SK-N-SH (cell line): ENCODE data around the gene MCAM. TPM values are rescaled to one million over a fixed set of nuclear protein-coding genes. Genes with fewer than 3 reads are reported as not detected.

Source experiments
- CTCF ChIA-PET: fragments of 300-600, 350-600 bp; formaldehyde crosslinking; extraction: SDS; loops from one replicate; lab custom pipeline; 2021; lab: Yijun Ruan, JAX
- POLR2A ChIA-PET: fragments of 350-600 bp; sonication (Branson Sonifier 250); formaldehyde crosslinking; extraction: SDS; loops from one replicate; lab custom pipeline; 2020; ENCODE audit warnings: antibody characterized with exemption, inconsistent platforms; lab: Yijun Ruan, JAX
- DNase-seq: peaks from one replicate; pipeline ENCODE4 v3.0.0; 2012
- H2AFZ ChIP-seq: fragments of 200-600 bp; sonication (generic); 2 replicates; pipeline ENCODE4 v1.8.1; 2016; ENCODE audit warnings: antibody characterized with exemption, mild to moderate bottlenecking, low read depth
- H3F3A ChIP-seq: fragments of 200-600 bp; sonication (generic); replicated peaks from 2 replicates; pipeline ENCODE3; 2016; ENCODE audit warnings: antibody characterized with exemption, mild to moderate bottlenecking; ENCODE audit not compliant: insufficient read depth
- H3K27ac ChIP-seq, 2 experiments: fragments of 200-500 bp in 1 of 2; fragments of 200-600 bp in 1 of 2; sonication (Bioruptor generic) in 1 of 2; sonication (generic), shearing (Covaris generic) in 1 of 2; 2 replicates each; pipeline versions ENCODE4 v1.5.1 to v1.6.1; 2014 to 2016; ENCODE audit warnings: low read depth in 2 of 2, inconsistent platforms in 1 of 2, low read length in 1 of 2, mild to moderate bottlenecking in 1 of 2, mixed read lengths in 1 of 2
- H3K27me3 ChIP-seq: fragments of 200-600 bp; sonication (generic), shearing (Covaris generic); 2 replicates; pipeline ENCODE4 v1.6.1; 2016; ENCODE audit warnings: mixed run types; ENCODE audit not compliant: insufficient read depth
- H3K36me3 ChIP-seq, 2 experiments: fragments of 200-500 bp in 1 of 2; fragments of 200-600 bp in 1 of 2; sonication (Bioruptor generic) in 1 of 2; sonication (generic) in 1 of 2; replicated peaks in 1 of 2; 2 replicates each; pipeline versions ENCODE3 to v1.5.1; 2014 to 2016; ENCODE audit warnings: low read length in 1 of 2, mild to moderate bottlenecking in 1 of 2; ENCODE audit not compliant: insufficient read depth in 2 of 2, control insufficient read depth in 1 of 2
- H3K4me1 ChIP-seq, 2 experiments: fragments of 200-500 bp in 1 of 2; fragments of 200-600 bp in 1 of 2; sonication (Bioruptor generic) in 1 of 2; sonication (generic), shearing (Covaris generic) in 1 of 2; 2 replicates each; pipeline versions ENCODE4 v1.5.1 to v1.6.1; 2014 to 2016; ENCODE audit warnings: low read depth in 1 of 2, low read length in 1 of 2, mixed run types in 1 of 2; ENCODE audit not compliant: insufficient read depth in 2 of 2, control insufficient read depth in 1 of 2
- H3K4me2 ChIP-seq: fragments of 200-600 bp; sonication (generic), shearing (Covaris generic); 2 replicates; pipeline ENCODE4 v1.6.1; 2017; ENCODE audit warnings: mixed run types
- H3K4me3 ChIP-seq, 2 experiments: fragments of 200-500 bp in 1 of 2; fragments of 200-600 bp in 1 of 2; sonication (Bioruptor generic) in 1 of 2; sonication (generic), shearing (Covaris generic) in 1 of 2; 2 replicates each; pipeline versions ENCODE4 v1.5.1 to v1.8.1; 2014 to 2016; ENCODE audit warnings: low read depth in 2 of 2, inconsistent platforms in 1 of 2, low read length in 1 of 2, mild to moderate bottlenecking in 1 of 2, mixed read lengths in 1 of 2, moderate library complexity in 1 of 2
- H3K79me2 ChIP-seq: fragments of 200-600 bp; sonication (generic); 2 replicates; pipeline ENCODE4 v1.8.1; 2017; ENCODE audit warnings: mild to moderate bottlenecking; ENCODE audit not compliant: insufficient read depth
- H3K9ac ChIP-seq: fragments of 200-600 bp; sonication (generic); 2 replicates; pipeline ENCODE4 v1.6.1; 2017; ENCODE audit warnings: mixed run types
- H3K9me2 ChIP-seq: fragments of 200-600 bp; sonication (generic); 2 replicates; pipeline ENCODE4 v1.6.1; 2017; ENCODE audit warnings: mixed run types
- H3K9me3 ChIP-seq: fragments of 200-600 bp; sonication (generic); 2 replicates; pipeline ENCODE4 v1.6.1; 2017; ENCODE audit warnings: mixed run types, mild to moderate bottlenecking, moderate library complexity
- H4K20me1 ChIP-seq: fragments of 200-600 bp; sonication (generic); 2 replicates; pipeline ENCODE4 v1.6.1; 2017; ENCODE audit warnings: mild to moderate bottlenecking, mixed run types; ENCODE audit not compliant: insufficient read depth
- CHD2 ChIP-seq: fragments of 150-350 bp; IDR thresholded peaks from 2 replicates; pipeline ENCODE4 v1.6.1; 2018; ENCODE audit warnings: low read length; ENCODE audit not compliant: partially characterized antibody
- ELF1 ChIP-seq: IDR thresholded peaks from 2 replicates; pipeline ENCODE4 v1.4.0; 2012
- EP300 ChIP-seq, 2 experiments: IDR thresholded peaks; 2 replicates each; pipeline versions ENCODE4 v1.4.0 to v1.6.1; 2012; ENCODE audit warnings: borderline replicate concordance in 1 of 2, low read depth in 1 of 2, low read length in 1 of 2
- EZH2phosphoT487 ChIP-seq: fragments of 200-600 bp; sonication (generic); IDR thresholded peaks from 2 replicates; pipeline ENCODE4 v1.6.1; 2017; ENCODE audit warnings: low read depth, mixed run types, mild to moderate bottlenecking, antibody characterized with exemption, moderate library complexity, borderline replicate concordance
- FOXJ3 ChIP-seq: sonication (generic); formaldehyde crosslinking; IDR thresholded peaks from 2 replicates; pipeline ENCODE4 v1.5.1; 2020; ENCODE audit warnings: mild to moderate bottlenecking, missing genetic modification reagents
- IRF3 ChIP-seq: fragments of 150-350 bp; IDR thresholded peaks from 2 replicates; pipeline ENCODE4 v1.6.1; 2016; ENCODE audit warnings: mild to moderate bottlenecking, low read depth, low read length
- JUND ChIP-seq: IDR thresholded peaks from 2 replicates; pipeline ENCODE4 v1.4.0; 2012
- MEF2A ChIP-seq: IDR thresholded peaks from 2 replicates; pipeline ENCODE4 v1.4.0; 2012; ENCODE audit warnings: low read depth, borderline replicate concordance
- MXI1 ChIP-seq: IDR thresholded peaks from 2 replicates; pipeline ENCODE4 v1.6.1; 2012; ENCODE audit warnings: mild to moderate bottlenecking, low read depth, low read length, improper control_type of control experiment
- NFIC ChIP-seq: IDR thresholded peaks from 2 replicates; pipeline ENCODE4 v1.4.0; 2012; ENCODE audit warnings: borderline replicate concordance
- POLR2AphosphoS5 ChIP-seq: IDR thresholded peaks from 2 replicates; pipeline ENCODE4 v1.6.1; 2012; ENCODE audit warnings: low read depth, low read length
- RCOR1 ChIP-seq: fragments of 150-350 bp; IDR thresholded peaks from 2 replicates; pipeline ENCODE4 v1.6.1; 2017; ENCODE audit warnings: antibody characterized with exemption, low read length
- RXRA ChIP-seq: IDR thresholded peaks from 2 replicates; pipeline ENCODE4 v1.4.0; 2012; ENCODE audit warnings: low read depth, mild to moderate bottlenecking, borderline replicate concordance
- SIN3A ChIP-seq: IDR thresholded peaks from 2 replicates; pipeline ENCODE4 v1.6.1; 2012; ENCODE audit warnings: low read depth, mild to moderate bottlenecking, low read length, moderate library complexity, borderline replicate concordance
- USF1 ChIP-seq: IDR thresholded peaks from 2 replicates; pipeline ENCODE4 v1.4.0; 2012; ENCODE audit warnings: low read depth, borderline replicate concordance
- WGBS: methylation state at CpG from one replicate; pipeline ENCODE4 v1.1.6; 2017; ENCODE audit warnings: low lambda C conversion rate; 5-methylcytosine and 5-hydroxymethylcytosine counted together
- polyA plus RNA-seq, 3 experiments: library from polyadenylated mRNA; depleted of rRNA; stranded (reverse); fragments of >200 nt; gene quantifications; 2 replicates each; pipeline ENCODE4 v1.2.3, GENCODE V29; 2012
- TF ChIP-seq, protein P1 (sequence below): fragments of 150-350 bp; IDR thresholded peaks from 2 replicates; pipeline ENCODE4 v1.6.1; 2017; ENCODE audit warnings: antibody characterized with exemption, low read length, low read depth, borderline replicate concordance
- TF ChIP-seq, protein P2 (sequence below): IDR thresholded peaks from 2 replicates; pipeline ENCODE4 v1.4.0; 2012; ENCODE audit warnings: low read depth
- TF ChIP-seq, protein P3 (sequence below): IDR thresholded peaks from 2 replicates; pipeline ENCODE4; 2012

Gene MCAM
- polyA plus RNA-seq, 1 of the 3 experiments (the other 2 are of a cell fraction): 22.8 TPM

DNA sequence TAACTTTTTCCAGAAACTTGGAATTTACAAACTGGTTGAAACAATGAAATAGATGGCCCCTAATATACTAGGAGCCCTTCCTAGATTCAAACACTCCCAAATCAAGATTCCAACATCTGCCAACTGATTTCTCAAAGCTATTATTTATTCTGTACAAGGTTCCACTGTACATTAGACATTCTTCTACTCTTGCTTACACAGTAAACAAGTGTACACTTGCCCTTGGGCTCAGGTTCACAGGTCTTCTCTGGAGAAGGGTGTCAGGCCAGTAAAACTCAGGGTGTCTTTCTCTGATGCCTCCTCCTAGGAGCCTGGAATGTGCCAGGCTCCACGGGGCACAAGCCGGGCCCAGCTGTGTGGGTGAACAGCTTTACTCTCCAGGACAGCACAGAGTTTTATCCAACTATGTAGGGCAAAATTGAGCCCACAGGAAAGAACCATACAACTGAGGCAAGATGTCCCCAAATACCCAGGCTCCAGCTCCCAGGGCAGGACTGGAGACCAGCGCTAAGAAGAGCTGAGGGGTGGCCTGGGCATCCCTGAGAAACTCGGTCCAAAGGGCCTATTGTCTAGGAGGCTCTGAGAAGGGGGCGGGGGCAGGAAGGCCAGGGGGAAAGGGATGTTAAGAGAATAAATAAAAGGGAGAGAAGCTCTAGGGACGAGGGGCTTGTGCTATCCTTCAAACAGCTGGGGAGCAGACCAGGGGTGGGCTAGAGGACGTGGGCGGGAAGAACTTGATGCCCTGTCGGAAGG, 38.3 kb upstream of the MCAM start (continued):
- no peak for TF ChIP-seq EZH2phosphoT487
- TF ChIP-seq IRF3: no peak
- TF ChIP-seq MEF2A: no peak
- no peak for TF ChIP-seq RCOR1
- no peak for TF ChIP-seq SIN3A

GRCh38 chr11:119352857-119353260, 35.9 kb upstream of the MCAM start:
- TF ChIP-seq SIN3A (no peak), MXI1 (peak; percentile 49; the same call in 1 of the 2 replicates)
- no peaks in the 10 kb centered on the region for H3K79me2 ChIP-seq
- no peaks in the 10 kb centered on the region for H3K9me2 ChIP-seq
- H3K27ac ChIP-seq: peak overlapping the region in 1 of 2 experiments; percentile 35; a peak in 1 of 4 replicates
- H2AFZ ChIP-seq: no peak overlapping the region
- H3K36me3 ChIP-seq: no peaks in the 10 kb centered on the region
- no peak overlapping the region for H3K4me3 ChIP-seq
- no peak overlapping the region for H3K9ac ChIP-seq
- H3K4me2 ChIP-seq: no peak overlapping the region
- H3K9me3 ChIP-seq: no peaks in the 10 kb centered on the region
- 45% methylated on average over 4 of the region's 4 CpGs for WGBS
- DNase-seq: peak; percentile 77
- no peaks in the 10 kb centered on the region for H3F3A ChIP-seq
- no peaks in the 10 kb centered on the region; the same call in 1 of the 2 replicates for H3K27me3 ChIP-seq
- ChIA-PET CTCF (interaction anchor here (0.6 to 11.0 kb wide), 12 partner anchors 9 to 157 kb away, joined by 3 to 85 read pairs (median 5); partner anchors contain the start of genes C1QTNF5, MCAM and USP2), POLR2A (interaction anchor here (1.2 kb wide), 1 partner anchor 16 kb away, joined by 3 read pairs; no protein-coding TSS in a partner anchor)
- H4K20me1 ChIP-seq: no peaks in the 10 kb centered on the region
- H3K4me1 ChIP-seq: peaks cover 0 to 18% of the 10 kb centered on the region in 2 experiments; a peak in 1 of 4 replicates

DNA sequence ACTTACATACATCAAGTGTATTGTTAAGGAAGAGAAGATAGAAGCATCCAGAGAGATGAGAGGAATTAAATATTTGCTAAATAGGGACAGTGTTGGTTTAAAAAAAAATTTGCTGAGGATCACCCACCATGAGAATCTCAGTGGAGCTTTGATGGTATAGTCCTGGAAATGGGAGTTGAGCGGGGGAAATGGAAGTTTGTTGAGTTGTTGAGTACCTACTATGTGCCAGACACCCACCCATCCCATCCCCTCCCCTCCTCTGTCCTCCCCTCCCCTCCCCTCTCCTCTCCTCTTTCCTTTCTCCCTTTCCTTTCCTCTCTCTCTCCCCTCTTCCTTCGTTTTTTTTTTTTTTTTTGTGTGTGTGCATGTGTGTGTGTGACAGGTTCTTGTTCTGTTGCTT, 34.3 kb upstream of the MCAM start:
- CTCF ChIA-PET: interaction anchor here (1.1 to 11.0 kb wide), 7 partner anchors 11 to 124 kb away, joined by 3 to 85 read pairs (median 16); partner anchors contain the start of gene USP2
- no peak for DNase-seq
- no peaks in the 10 kb centered on the region for H3F3A ChIP-seq
- peaks cover 0 to 18% of the 10 kb centered on the region in 2 experiments; a peak in 1 of 4 replicates for H3K4me1 ChIP-seq
- no peaks in the 10 kb centered on the region for H4K20me1 ChIP-seq
- WGBS: 45% methylated on average over 2 of the region's 2 CpGs
- H3K79me2 ChIP-seq: no peaks in the 10 kb centered on the region
- H3K4me3 ChIP-seq: no peak overlapping the region
- H3K36me3 ChIP-seq: no peaks in the 10 kb centered on the region
- H2AFZ ChIP-seq: no peak overlapping the region
- no peaks in the 10 kb centered on the region for H3K9me3 ChIP-seq
- H3K27me3 ChIP-seq: no peaks in the 10 kb centered on the region; the same call in 1 of the 2 replicates
- POLR2A ChIA-PET: no interaction called here
- H3K9me2 ChIP-seq: no peaks in the 10 kb centered on the region
- no peak overlapping the region for H3K4me2 ChIP-seq
- no peak overlapping the region for H3K9ac ChIP-seq
- H3K27ac ChIP-seq: no peak overlapping the region
- TF ChIP-seq JUND (no peak), FOXJ3 (CRISPR knock-in tag) (no peak), ELF1 (no peak), IRF3 (no peak), NFIC (no peak), RXRA (no peak), EP300 (IDR thresholded peaks at IDR 0.05; ENCODE audit: borderline replicate concordance in 1 of 2, low read depth in 1 of 2, low read length in 1 of 2) (no peak), USF1 (no peak), POLR2AphosphoS5 (no peak), CHD2 (no peak), MEF2A (no peak), EZH2phosphoT487 (no peak), RCOR1 (no peak)
- TF ChIP-seq, protein P1, sequence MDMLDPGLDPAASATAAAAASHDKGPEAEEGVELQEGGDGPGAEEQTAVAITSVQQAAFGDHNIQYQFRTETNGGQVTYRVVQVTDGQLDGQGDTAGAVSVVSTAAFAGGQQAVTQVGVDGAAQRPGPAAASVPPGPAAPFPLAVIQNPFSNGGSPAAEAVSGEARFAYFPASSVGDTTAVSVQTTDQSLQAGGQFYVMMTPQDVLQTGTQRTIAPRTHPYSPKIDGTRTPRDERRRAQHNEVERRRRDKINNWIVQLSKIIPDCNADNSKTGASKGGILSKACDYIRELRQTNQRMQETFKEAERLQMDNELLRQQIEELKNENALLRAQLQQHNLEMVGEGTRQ: no peak
- TF ChIP-seq, protein P2, sequence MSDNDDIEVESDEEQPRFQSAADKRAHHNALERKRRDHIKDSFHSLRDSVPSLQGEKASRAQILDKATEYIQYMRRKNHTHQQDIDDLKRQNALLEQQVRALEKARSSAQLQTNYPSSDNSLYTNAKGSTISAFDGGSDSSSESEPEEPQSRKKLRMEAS: no peak
- TF ChIP-seq, protein P3, sequence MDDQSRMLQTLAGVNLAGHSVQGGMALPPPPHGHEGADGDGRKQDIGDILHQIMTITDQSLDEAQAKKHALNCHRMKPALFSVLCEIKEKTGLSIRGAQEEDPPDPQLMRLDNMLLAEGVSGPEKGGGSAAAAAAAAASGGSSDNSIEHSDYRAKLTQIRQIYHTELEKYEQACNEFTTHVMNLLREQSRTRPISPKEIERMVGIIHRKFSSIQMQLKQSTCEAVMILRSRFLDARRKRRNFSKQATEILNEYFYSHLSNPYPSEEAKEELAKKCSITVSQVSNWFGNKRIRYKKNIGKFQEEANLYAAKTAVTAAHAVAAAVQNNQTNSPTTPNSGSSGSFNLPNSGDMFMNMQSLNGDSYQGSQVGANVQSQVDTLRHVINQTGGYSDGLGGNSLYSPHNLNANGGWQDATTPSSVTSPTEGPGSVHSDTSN: no peak
